K562 (cell line): ENCODE data around the gene PLXNA3. TPM values are rescaled to one million over a fixed set of nuclear protein-coding genes. Genes with fewer than 3 reads are reported as not detected.
A peak's percentile ranks its signal among the peaks of the same experiment; 100 is the strongest.

Experiments used
- CXXC5 ChIP-seq: fragments of 250-450 bp; sonication (Bioruptor Pico); IDR thresholded peaks from 2 replicates; pipeline ENCODE4 v1.8.0; 2022; ENCODE audit warnings: inconsistent platforms, mild to moderate bottlenecking, moderate library complexity
- ERF ChIP-seq: fragments of 450-650 bp; formaldehyde crosslinking; IDR thresholded peaks from 2 replicates; pipeline ENCODE4 v1.4.0; 2020; ENCODE audit warnings: mild to moderate bottlenecking, mixed read lengths
- L3MBTL2 ChIP-seq: fragments of 450-650 bp; IDR thresholded peaks from 2 replicates; pipeline ENCODE4 v1.6.1; 2016; ENCODE audit warnings: mild to moderate bottlenecking, moderate library complexity
- MYC ChIP-seq, 2 experiments: fragments of 250-450 bp in 1 of 2; sonication (Bioruptor Pico) in 1 of 2; IDR thresholded peaks; 2 replicates each; pipeline versions ENCODE4 v1.5.1 to v1.6.1; 2012 to 2021; ENCODE audit warnings: low read depth in 2 of 2, borderline replicate concordance in 1 of 2, improper control_type of control experiment in 1 of 2, low read length in 1 of 2, mild to moderate bottlenecking in 1 of 2, moderate library complexity in 1 of 2
- NFIC ChIP-seq: fragments of 450-650 bp; IDR thresholded peaks from 2 replicates; pipeline ENCODE4 v1.6.1; 2017; ENCODE audit warnings: mild to moderate bottlenecking, inconsistent platforms
- NONO ChIP-seq, 2 experiments: fragments of 200-400 bp in 1 of 2; fragments of 450-650 bp in 1 of 2; formaldehyde crosslinking in 1 of 2; IDR thresholded peaks; 2 replicates each; pipeline ENCODE4 v1.6.1; 2017; ENCODE audit warnings: low read depth in 2 of 2, mild to moderate bottlenecking in 2 of 2, moderate library complexity in 2 of 2, low read length in 1 of 2
- NRF1 ChIP-seq, 2 experiments: fragments of 450-650 bp; IDR thresholded peaks in 1 of 2; conservative IDR thresholded peaks in 1 of 2; 2 replicates each; pipeline ENCODE4 v1.6.1; 2014; ENCODE audit warnings: mild to moderate bottlenecking in 2 of 2
- POLR2G ChIP-seq: fragments of 200-400 bp; formaldehyde crosslinking; IDR thresholded peaks from 2 replicates; pipeline ENCODE4 v1.6.1; 2017; ENCODE audit warnings: low read depth, mild to moderate bottlenecking, antibody characterized with exemption, low read length, moderate library complexity
- RBFOX2 ChIP-seq: fragments of 200-400 bp; formaldehyde crosslinking; IDR thresholded peaks from 2 replicates; pipeline ENCODE4 v1.6.1; 2017; ENCODE audit warnings: low read depth, mild to moderate bottlenecking, low read length, moderate library complexity
- ZNF384 ChIP-seq: IDR thresholded peaks from 2 replicates; pipeline ENCODE4 v1.6.1; 2012; ENCODE audit warnings: low read depth, low read length, improper control_type of control experiment
- polyA plus RNA-seq, 8 experiments: library from polyadenylated mRNA; depleted of rRNA in 4 of 8; stranded (reverse) in 5 of 8; unstranded in 3 of 8; fragments of >200 nt; fragmentation: Nextera tagmentation in 2 of 8; fragmentation: Illumina TruSeq in 1 of 8; extraction: Ambion mirVana in 2 of 8; extraction: Trizol in 1 of 8; gene quantifications; 2 replicates each; pipeline versions ENCODE4 v1.2.1 to v1.2.3, GENCODE V29; 2011 to 2014; ENCODE audit warnings: inconsistent platforms in 1 of 8, missing spikeins in 1 of 8
- total RNA-seq, 7 experiments: library from RNA; depleted of rRNA in 6 of 7; stranded (reverse); fragments of >200 nt in 6 of 7; fragmentation: Illumina TruSeq in 2 of 7; extraction: Trizol in 2 of 7; gene quantifications; 2 replicates each; pipeline versions ENCODE4 v1.2.1 to v1.2.3, GENCODE V29; 2011 to 2021; ENCODE audit warnings: low replicate concordance in 1 of 7
- TF ChIP-seq, protein P1 (sequence below): fragments of 450-650 bp; IDR thresholded peaks from 2 replicates; pipeline ENCODE4 v1.6.1; 2014; ENCODE audit warnings: low read depth, mild to moderate bottlenecking, moderate library complexity, borderline replicate concordance
- TF ChIP-seq, protein P2 (sequence below): fragments of 200-800 bp; sonication (Bioruptor generic); IDR thresholded peaks from 2 replicates; pipeline ENCODE4 v1.6.1; 2017; ENCODE audit warnings: missing genetic modification characterization, missing compliant biosample characterization
- TF ChIP-seq, protein P3 (sequence below): fragments of 250-450 bp; sonication (Bioruptor Pico); IDR thresholded peaks from 2 replicates; pipeline ENCODE4 v1.4.0; 2020; ENCODE audit warnings: mild to moderate bottlenecking
- TF ChIP-seq, protein P4 (sequence below), 2 experiments: fragments of 200-800 bp in 1 of 2; sonication (Bioruptor generic) in 1 of 2; sonication (generic) in 1 of 2; formaldehyde crosslinking in 1 of 2; IDR thresholded peaks in 1 of 2; conservative IDR thresholded peaks in 1 of 2; 2 replicates each; pipeline versions ENCODE4 v1.5.0 to v1.6.1; 2016 to 2020; ENCODE audit warnings: missing compliant biosample characterization in 1 of 2, missing genetic modification characterization in 1 of 2, missing genetic modification reagents in 1 of 2
- TF ChIP-seq, protein P5 (sequence below), 2 experiments: fragments of 450-650 bp; conservative IDR thresholded peaks; 2 replicates each; pipeline ENCODE4 v1.6.1; 2017; ENCODE audit warnings: mild to moderate bottlenecking in 2 of 2, moderate library complexity in 2 of 2

PLXNA3 gene
- total and polyA plus RNA-seq, 9 of the 15 experiments (the other 6 are each of a cell fraction or from before 2014, with no cell fraction given), result 0.32 to 47.8 (median 7.5) TPM

DNA sequence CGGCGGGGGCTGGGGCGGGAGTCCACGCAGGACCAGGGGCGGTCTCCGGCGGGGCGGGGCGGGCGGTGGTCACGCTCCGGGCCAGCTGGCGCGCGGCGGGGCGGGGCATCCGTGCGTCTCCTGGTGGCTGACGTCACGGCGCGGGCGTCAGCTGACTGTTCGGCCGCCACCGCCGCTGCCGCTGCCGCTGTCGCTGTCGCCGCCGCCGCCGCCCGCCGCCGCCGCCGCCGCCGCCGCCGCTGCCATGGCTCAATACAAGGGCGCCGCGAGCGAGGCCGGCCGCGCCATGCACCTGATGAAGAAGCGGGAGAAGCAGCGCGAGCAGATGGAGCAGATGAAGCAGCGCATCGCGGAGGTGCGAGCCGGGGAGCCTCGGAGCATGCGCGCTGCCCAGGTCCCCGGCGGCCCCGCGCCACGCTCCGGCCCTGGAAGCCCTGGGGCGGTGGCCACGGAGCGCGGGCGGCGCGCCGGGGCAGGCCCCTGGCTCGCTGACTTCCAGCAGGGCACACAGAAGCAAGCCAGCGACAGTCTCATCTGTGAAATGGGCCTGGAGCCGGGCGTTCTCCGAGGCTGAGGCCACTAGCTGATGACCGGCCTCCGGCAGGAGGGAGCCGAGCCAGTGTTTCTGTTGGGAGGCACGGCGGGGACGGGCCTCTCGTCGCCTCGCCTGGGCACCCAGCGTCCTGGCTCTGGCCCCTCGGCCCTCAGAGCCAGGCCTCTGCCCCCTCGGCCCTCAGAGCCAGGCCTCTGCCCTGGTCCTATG is 13.9 kb upstream of the PLXNA3 start, which contains the start of gene FAM50A (continued):
- TF ChIP-seq, protein P1, sequence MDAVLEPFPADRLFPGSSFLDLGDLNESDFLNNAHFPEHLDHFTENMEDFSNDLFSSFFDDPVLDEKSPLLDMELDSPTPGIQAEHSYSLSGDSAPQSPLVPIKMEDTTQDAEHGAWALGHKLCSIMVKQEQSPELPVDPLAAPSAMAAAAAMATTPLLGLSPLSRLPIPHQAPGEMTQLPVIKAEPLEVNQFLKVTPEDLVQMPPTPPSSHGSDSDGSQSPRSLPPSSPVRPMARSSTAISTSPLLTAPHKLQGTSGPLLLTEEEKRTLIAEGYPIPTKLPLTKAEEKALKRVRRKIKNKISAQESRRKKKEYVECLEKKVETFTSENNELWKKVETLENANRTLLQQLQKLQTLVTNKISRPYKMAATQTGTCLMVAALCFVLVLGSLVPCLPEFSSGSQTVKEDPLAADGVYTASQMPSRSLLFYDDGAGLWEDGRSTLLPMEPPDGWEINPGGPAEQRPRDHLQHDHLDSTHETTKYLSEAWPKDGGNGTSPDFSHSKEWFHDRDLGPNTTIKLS, result 0 out of 2 replicates have a peak, but pooled peaks have one; percentile 31
- TF ChIP-seq CXXC5 (CRISPR knock-in tag) (peak; percentile 87), ZNF384 (no peak), NONO (IDR thresholded peaks at IDR 0.05; ENCODE audit: low read depth in 2 of 2, low read length in 1 of 2) (peak in 1 of 2 experiments; percentile 63; a peak in 1 of 4 replicates), L3MBTL2 (peak; percentile 62), NFIC (no peak), POLR2G (peak; percentile 71), RBFOX2 (peak; percentile 63), ERF (CRISPR knock-in tag) (0 out of 2 replicates have a peak, but pooled peaks have one; percentile 11), NRF1 (conservative IDR thresholded peaks at IDR 0.05 in 1 of 2, IDR thresholded peaks at IDR 0.05 in 1 of 2) (peak; percentile 87 to 90; a peak in 3 of 4 replicates), MYC (IDR thresholded peaks at IDR 0.05; ENCODE audit: low read depth, low read length) (peak; percentile 44; the same call in 1 of the 2 replicates), MYC (CRISPR knock-in tag; IDR thresholded peaks at IDR 0.05; ENCODE audit: borderline replicate concordance, low read depth) (no peak)
- TF ChIP-seq, protein P2, sequence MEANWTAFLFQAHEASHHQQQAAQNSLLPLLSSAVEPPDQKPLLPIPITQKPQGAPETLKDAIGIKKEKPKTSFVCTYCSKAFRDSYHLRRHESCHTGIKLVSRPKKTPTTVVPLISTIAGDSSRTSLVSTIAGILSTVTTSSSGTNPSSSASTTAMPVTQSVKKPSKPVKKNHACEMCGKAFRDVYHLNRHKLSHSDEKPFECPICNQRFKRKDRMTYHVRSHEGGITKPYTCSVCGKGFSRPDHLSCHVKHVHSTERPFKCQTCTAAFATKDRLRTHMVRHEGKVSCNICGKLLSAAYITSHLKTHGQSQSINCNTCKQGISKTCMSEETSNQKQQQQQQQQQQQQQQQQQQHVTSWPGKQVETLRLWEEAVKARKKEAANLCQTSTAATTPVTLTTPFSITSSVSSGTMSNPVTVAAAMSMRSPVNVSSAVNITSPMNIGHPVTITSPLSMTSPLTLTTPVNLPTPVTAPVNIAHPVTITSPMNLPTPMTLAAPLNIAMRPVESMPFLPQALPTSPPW, result peak; percentile 55
- TF ChIP-seq, protein P3, sequence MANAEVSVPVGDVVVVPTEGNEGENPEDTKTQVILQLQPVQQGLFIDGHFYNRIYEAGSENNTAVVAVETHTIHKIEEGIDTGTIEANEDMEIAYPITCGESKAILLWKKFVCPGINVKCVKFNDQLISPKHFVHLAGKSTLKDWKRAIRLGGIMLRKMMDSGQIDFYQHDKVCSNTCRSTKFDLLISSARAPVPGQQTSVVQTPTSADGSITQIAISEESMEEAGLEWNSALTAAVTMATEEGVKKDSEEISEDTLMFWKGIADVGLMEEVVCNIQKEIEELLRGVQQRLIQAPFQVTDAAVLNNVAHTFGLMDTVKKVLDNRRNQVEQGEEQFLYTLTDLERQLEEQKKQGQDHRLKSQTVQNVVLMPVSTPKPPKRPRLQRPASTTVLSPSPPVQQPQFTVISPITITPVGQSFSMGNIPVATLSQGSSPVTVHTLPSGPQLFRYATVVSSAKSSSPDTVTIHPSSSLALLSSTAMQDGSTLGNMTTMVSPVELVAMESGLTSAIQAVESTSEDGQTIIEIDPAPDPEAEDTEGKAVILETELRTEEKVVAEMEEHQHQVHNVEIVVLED, result peak; percentile 71; the same call in 1 of the 2 replicates
- TF ChIP-seq, protein P4, sequence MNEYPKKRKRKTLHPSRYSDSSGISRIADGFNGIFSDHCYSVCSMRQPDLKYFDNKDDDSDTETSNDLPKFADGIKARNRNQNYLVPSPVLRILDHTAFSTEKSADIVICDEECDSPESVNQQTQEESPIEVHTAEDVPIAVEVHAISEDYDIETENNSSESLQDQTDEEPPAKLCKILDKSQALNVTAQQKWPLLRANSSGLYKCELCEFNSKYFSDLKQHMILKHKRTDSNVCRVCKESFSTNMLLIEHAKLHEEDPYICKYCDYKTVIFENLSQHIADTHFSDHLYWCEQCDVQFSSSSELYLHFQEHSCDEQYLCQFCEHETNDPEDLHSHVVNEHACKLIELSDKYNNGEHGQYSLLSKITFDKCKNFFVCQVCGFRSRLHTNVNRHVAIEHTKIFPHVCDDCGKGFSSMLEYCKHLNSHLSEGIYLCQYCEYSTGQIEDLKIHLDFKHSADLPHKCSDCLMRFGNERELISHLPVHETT (CRISPR knock-in tag; conservative IDR thresholded peaks at IDR 0.05 in 1 of 2, IDR thresholded peaks at IDR 0.05 in 1 of 2), result peak in 1 of 2 experiments; percentile 71; a peak in 2 of 4 replicates
- TF ChIP-seq, protein P5, sequence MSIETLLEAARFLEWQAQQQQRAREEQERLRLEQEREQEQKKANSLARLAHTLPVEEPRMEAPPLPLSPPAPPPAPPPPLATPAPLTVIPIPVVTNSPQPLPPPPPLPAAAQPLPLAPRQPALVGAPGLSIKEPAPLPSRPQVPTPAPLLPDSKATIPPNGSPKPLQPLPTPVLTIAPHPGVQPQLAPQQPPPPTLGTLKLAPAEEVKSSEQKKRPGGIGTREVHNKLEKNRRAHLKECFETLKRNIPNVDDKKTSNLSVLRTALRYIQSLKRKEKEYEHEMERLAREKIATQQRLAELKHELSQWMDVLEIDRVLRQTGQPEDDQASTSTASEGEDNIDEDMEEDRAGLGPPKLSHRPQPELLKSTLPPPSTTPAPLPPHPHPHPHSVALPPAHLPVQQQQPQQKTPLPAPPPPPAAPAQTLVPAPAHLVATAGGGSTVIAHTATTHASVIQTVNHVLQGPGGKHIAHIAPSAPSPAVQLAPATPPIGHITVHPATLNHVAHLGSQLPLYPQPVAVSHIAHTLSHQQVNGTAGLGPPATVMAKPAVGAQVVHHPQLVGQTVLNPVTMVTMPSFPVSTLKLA (conservative IDR thresholded peaks at IDR 0.05), result 0 out of 4 replicates have a peak, but pooled peaks of 1 of the 2 experiments have one; percentile 16
